PC-3 (cell line): ENCODE results near the gene CAP2.

Experiments used
- EZH2phosphoT487 ChIP-seq: fragments of 300-600 bp; sonication (generic); IDR thresholded peaks from 2 replicates; pipeline ENCODE4 v1.6.1; 2018; ENCODE audit warnings: mild to moderate bottlenecking, antibody characterized with exemption, low read length, borderline replicate concordance
- TF ChIP-seq, protein P1 (sequence below): fragments of 300-600 bp; sonication (generic); conservative IDR thresholded peaks from 2 replicates; pipeline ENCODE4 v1.5.1; 2017; ENCODE audit warnings: antibody characterized with exemption, low read depth, mild to moderate bottlenecking, low read length

DNA sequence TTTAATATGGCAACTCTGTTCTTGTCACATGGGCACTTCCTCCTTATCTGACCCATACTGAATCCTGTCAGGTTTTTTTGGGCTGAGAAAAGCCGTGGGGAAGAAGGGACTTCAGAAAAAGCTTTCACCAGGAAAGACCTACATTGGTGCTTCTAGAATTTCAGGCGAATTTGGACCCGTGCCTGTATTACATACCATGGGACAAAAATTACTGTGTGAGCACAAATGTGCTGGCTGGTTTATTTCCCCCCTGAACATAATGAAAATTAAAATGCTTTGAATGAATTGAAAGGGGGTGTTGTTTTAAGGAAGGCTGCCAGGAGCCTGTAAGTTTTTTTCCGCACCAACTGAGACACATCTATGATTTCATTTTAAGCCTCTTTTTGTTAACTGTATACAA, 29.6 kb downstream of the CAP2 start:
- TF ChIP-seq EZH2phosphoT487, result no peak
- TF ChIP-seq, protein P1, sequence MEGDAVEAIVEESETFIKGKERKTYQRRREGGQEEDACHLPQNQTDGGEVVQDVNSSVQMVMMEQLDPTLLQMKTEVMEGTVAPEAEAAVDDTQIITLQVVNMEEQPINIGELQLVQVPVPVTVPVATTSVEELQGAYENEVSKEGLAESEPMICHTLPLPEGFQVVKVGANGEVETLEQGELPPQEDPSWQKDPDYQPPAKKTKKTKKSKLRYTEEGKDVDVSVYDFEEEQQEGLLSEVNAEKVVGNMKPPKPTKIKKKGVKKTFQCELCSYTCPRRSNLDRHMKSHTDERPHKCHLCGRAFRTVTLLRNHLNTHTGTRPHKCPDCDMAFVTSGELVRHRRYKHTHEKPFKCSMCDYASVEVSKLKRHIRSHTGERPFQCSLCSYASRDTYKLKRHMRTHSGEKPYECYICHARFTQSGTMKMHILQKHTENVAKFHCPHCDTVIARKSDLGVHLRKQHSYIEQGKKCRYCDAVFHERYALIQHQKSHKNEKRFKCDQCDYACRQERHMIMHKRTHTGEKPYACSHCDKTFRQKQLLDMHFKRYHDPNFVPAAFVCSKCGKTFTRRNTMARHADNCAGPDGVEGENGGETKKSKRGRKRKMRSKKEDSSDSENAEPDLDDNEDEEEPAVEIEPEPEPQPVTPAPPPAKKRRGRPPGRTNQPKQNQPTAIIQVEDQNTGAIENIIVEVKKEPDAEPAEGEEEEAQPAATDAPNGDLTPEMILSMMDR, result no peak
